Colonic mucosa (tissue), 4 donors: ENCODE data around the gene PSG11. TPM values are rescaled to one million over a fixed set of nuclear protein-coding genes. Genes with fewer than 3 reads are reported as not detected.
"Not testable (repeated sequence)": the region's sequence is repeated elsewhere in the genome, so short reads cannot be mapped to it uniquely, and the experiment has no call there.

ENCODE experiments used
- DNase-seq: peaks from one replicate; pipeline ENCODE4 v3.0.0-alpha.2; 2020
- H3K27ac ChIP-seq: fragments of 200-600 bp; one replicate; pipeline ENCODE4 v1.8.0; 2021
- H3K27me3 ChIP-seq: fragments of 200-600 bp; one replicate; pipeline ENCODE4 v1.8.0; 2021
- H3K36me3 ChIP-seq: fragments of 200-600 bp; one replicate; pipeline ENCODE4 v1.8.0; 2021
- H3K4me1 ChIP-seq: fragments of 200-600 bp; one replicate; pipeline ENCODE4 v1.8.0; 2021; ENCODE audit warnings: mild to moderate bottlenecking
- H3K4me3 ChIP-seq: fragments of 200-600 bp; one replicate; pipeline ENCODE4 v1.8.0; 2021
- H3K9ac ChIP-seq, 2 donors: one replicate each; pipeline ENCODE4 v1.7.0; 2013; ENCODE audit warnings: control low read depth in 2 of 2, low read depth in 2 of 2, low read length in 2 of 2
- H3K9me3 ChIP-seq: fragments of 200-600 bp; one replicate; pipeline ENCODE4 v1.8.0; 2021
- intact Hi-C: fragments of 100-400 bp; cut with DNase I; formaldehyde crosslinking; loops from one replicate; pipeline ENCODE4 v1.14.1; 2022
- total RNA-seq, 2 donors: library from RNA; stranded (reverse); fragmentation: NEBNext Ultra II Directional in 1 of 2; extraction: Animal tissue kit (Norgen Biotek cat#: 25700) in 1 of 2; gene quantifications; one replicate each; pipeline ENCODE4 v1.2.1, GENCODE V29; 2021
- TF ChIP-seq, protein P1 (sequence below): fragments of 200-600 bp; IDR thresholded peaks from one replicate; pipeline ENCODE4 v1.8.0; 2022; ENCODE audit warnings: antibody characterized with exemption, mild to moderate bottlenecking
- donor health status: healthy.
- donor health status: DM: no; HTN: no; CAD: no.
- donor health status: DM: no; HTN: no; CAD: no.

Gene PSG11
- total RNA-seq, 2 donors from 2014 or later = not detected

DNA sequence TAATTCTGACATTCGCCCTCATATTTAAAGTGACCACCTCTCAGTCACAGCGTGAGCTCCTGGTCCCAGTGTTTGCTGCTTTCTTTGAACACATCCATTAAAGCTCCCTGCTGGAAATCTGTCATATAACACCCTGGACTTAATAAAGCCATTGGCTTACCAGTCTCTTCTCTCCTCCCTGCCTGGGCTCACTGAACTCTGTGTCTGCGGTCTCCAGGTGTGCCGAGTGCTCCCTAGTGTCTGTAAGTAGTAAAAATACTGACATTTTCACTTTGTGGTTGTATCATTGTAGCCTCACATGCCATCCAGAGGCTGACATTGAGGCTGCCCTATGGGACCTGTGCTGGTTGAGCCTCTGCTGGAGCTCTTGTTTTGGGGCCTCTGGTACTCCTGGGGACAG, 2.6 kb upstream of the PSG11 start:
- Histone ChIP-seq H3K36me3 (no peaks in the 10 kb centered on the region), H3K27ac (no peak overlapping the region), H3K9ac (no peak overlapping the region), H3K4me3 (no peak overlapping the region), H3K9me3 (no peaks in the 10 kb centered on the region), H3K4me1 (no peaks in the 10 kb centered on the region), H3K27me3 (no peaks in the 10 kb centered on the region)
- DNase-seq = no peak
- intact Hi-C loops = no loop called here
- TF ChIP-seq, protein P1, sequence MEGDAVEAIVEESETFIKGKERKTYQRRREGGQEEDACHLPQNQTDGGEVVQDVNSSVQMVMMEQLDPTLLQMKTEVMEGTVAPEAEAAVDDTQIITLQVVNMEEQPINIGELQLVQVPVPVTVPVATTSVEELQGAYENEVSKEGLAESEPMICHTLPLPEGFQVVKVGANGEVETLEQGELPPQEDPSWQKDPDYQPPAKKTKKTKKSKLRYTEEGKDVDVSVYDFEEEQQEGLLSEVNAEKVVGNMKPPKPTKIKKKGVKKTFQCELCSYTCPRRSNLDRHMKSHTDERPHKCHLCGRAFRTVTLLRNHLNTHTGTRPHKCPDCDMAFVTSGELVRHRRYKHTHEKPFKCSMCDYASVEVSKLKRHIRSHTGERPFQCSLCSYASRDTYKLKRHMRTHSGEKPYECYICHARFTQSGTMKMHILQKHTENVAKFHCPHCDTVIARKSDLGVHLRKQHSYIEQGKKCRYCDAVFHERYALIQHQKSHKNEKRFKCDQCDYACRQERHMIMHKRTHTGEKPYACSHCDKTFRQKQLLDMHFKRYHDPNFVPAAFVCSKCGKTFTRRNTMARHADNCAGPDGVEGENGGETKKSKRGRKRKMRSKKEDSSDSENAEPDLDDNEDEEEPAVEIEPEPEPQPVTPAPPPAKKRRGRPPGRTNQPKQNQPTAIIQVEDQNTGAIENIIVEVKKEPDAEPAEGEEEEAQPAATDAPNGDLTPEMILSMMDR = no peak

DNA sequence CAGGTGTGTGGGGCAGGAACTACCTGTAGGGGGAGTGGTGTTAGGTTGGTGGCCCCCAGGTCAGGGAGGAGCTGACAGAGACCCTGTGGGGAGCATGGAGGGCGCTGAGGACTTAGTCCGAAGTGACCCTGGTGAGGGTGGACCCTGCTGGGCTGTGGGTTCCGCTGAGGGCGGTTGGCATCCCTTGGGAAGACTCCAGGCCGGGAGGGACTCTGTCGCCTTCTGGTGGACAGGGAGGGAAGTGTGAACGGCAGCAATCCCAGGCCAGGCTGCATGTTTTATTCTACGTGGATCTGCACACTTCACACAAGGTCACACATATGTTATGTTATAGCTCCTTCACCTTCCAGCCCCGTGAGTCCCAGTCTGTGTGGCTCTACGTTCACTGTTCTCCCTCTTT, 1.7 kb upstream of the PSG11 start:
- H3K9me3 ChIP-seq, H3K36me3 ChIP-seq, intact Hi-C loops, H3K27ac ChIP-seq, DNase-seq, H3K9ac ChIP-seq, H3K4me1 ChIP-seq, H3K27me3 ChIP-seq, H3K4me3 ChIP-seq: not testable (repeated sequence)

- H3K9me3 ChIP-seq, H3K27me3 ChIP-seq, DNase-seq, H3K4me1 ChIP-seq, H3K9ac ChIP-seq, H3K4me3 ChIP-seq, H3K27ac ChIP-seq, intact Hi-C loops, H3K36me3 ChIP-seq: not testable (repeated sequence)
Measured at GRCh38 chr19:43027061-43027460, 792 bp upstream of the PSG11 start.

GRCh38 chr19:43022098-43022497, 4.2 kb downstream of the PSG11 start:
- not testable (repeated sequence) for H3K27ac ChIP-seq

DNA sequence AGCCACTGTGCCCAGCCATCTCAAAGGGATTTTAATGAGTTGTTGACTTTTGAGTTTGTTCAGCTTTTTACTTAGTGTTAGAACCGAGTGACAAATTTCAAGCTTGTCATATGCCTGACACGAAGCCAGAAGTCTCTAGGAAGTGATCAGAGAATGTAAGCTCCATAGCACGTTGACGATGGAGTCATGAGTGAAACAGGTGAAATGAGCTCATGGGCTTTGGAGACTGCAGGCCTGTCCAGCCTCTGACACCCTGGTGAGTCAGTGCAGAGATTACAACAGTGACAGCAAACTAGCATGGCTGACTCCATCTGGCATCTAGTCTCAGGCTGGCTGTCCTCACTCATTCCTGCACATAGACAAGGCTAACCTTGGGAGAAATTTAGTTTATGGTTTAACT, 4.6 kb downstream of the PSG11 start:
- H3K27ac ChIP-seq, H3K36me3 ChIP-seq, H3K4me3 ChIP-seq, H3K27me3 ChIP-seq, H3K9me3 ChIP-seq, H3K4me1 ChIP-seq, H3K9ac ChIP-seq, intact Hi-C loops, DNase-seq: not testable (repeated sequence)

More at GRCh38 chr19:43022098-43022497, 4.2 kb downstream of the PSG11 start:
- H3K36me3 ChIP-seq, H3K4me1 ChIP-seq, H3K27me3 ChIP-seq, intact Hi-C loops, H3K9me3 ChIP-seq, H3K4me3 ChIP-seq, H3K9ac ChIP-seq, DNase-seq: not testable (repeated sequence)

- H3K27me3 ChIP-seq, H3K9me3 ChIP-seq, H3K36me3 ChIP-seq, H3K4me1 ChIP-seq, H3K27ac ChIP-seq, DNase-seq, intact Hi-C loops, H3K9ac ChIP-seq, H3K4me3 ChIP-seq: not testable (repeated sequence)
Measured at GRCh38 chr19:43019588-43019987, 6.7 kb downstream of the PSG11 start.

DNA sequence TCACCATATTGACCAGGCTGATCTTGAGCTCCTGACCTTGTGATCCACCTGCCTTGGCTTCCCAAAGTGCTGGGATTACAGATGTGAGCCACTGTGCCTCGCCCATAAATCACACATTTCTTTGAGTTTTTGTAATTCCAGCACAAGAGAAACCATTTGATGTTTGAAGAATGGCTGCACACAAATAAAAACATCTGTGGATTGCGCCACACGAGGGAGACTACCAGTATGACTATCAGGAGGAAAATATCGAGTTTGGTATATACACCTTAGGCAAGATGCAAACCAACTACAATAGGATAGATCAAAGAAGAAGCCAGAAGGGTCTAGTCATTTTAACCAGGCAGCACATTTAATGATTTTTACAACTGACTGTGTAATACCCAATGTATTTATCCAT, 20.4 kb downstream of the PSG11 start:
- H3K27me3 ChIP-seq, H3K4me3 ChIP-seq, intact Hi-C loops, H3K36me3 ChIP-seq, DNase-seq, H3K9me3 ChIP-seq, H3K4me1 ChIP-seq, H3K27ac ChIP-seq, H3K9ac ChIP-seq: not testable (repeated sequence)

DNA sequence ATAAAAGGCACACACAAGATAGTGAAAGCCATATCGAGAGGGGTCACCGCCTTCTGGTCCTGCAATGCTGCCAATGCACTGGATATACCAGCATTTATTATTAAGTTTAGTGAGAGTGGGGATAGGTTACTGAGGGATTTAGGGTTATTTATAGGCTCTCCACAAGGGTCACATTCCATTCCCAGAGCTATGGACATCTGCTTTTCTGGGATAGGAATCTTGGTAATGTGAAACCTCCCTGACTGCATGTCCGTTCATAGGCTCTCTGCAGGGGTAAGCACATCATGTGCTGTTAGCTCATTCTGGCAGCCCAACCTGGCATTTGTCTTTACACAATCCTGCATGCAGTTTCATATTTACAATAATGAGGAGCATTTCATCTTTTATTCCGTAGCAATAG, 21.4 kb downstream of the PSG11 start:
- H3K9ac ChIP-seq, intact Hi-C loops, H3K27ac ChIP-seq, H3K4me3 ChIP-seq, DNase-seq, H3K4me1 ChIP-seq, H3K9me3 ChIP-seq, H3K27me3 ChIP-seq, H3K36me3 ChIP-seq: not testable (repeated sequence)

GRCh38 chr19:43003634-43004033, 22.6 kb downstream of the PSG11 start:
- intact Hi-C loops = not testable (repeated sequence)

DNA sequence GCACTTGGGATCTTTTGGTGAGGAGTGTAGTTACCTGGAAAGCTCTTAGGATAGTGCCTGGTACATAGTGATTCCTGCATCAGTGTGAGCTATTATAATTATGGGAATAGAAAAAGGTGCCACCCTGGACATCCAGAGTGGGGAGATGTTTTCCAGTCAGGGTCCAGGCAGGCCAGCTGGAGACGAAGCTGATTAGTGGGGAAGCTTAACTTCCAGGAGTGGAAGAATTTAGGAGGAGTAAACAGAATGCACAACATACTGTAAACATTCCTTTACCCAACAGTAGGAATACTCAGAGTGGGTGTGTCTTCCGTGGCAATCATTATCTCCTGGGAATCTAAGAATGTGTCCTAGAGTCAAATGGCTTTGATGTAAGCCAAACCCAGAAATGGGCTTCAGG, 23.3 kb downstream of the PSG11 start:
- H3K36me3 ChIP-seq, intact Hi-C loops, H3K4me1 ChIP-seq, DNase-seq, H3K9ac ChIP-seq, H3K4me3 ChIP-seq, H3K27me3 ChIP-seq, H3K9me3 ChIP-seq, H3K27ac ChIP-seq: not testable (repeated sequence)

More at GRCh38 chr19:43003634-43004033, 22.6 kb downstream of the PSG11 start:
- H3K9me3 ChIP-seq, H3K27me3 ChIP-seq, DNase-seq, H3K9ac ChIP-seq, H3K36me3 ChIP-seq, H3K27ac ChIP-seq, H3K4me3 ChIP-seq, H3K4me1 ChIP-seq: not testable (repeated sequence)

DNA sequence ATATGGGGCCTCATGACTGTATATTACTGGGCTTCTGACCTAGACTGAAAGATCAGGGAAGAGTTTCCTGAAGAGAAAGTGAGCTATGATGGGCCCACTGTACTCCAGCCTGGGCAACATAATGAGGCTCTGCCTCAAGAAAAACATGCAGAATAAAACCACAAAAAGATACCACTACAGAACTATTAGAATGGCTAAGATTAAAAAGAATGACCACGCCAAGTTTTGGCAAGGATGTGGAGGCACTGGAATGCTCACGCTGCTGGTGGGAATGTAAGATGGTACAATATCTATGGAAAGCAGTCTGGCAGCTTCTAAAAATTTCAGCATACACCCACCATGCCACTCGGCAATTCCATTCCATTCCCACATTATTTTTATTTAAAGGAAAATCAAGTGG, 30.1 kb downstream of the PSG11 start:
- DNase-seq, H3K36me3 ChIP-seq, H3K4me1 ChIP-seq, intact Hi-C loops, H3K9ac ChIP-seq, H3K4me3 ChIP-seq, H3K9me3 ChIP-seq, H3K27ac ChIP-seq, H3K27me3 ChIP-seq: not testable (repeated sequence)

DNA sequence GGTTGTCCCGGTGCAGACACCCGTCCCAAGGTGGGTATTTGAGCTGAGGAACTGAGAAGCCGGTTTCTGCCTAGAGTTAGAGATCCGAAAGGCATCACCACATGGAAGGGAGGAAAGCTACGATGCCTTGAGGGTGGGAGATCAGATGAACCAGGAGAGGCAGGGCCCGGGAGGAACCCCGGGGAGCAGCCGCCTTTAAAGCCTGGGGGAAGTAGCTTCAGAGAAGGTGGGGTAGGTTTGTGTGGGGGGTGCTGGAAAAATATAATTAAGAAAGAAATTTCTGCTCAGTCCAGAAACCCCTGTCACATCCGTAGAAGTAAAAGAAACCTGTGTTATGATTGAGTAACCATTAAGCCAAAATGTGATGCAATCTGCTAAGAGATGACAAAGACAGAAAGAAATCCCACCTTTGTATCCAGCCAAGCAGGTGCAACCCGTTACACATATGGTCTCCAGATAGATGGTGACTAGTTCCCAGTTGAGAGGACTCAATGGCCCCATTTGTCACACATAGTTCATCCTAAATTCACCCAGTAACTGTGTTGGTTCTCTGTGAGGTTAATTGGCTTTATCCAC, 34.2 kb downstream of the PSG11 start:
- H3K36me3 ChIP-seq, H3K9me3 ChIP-seq, intact Hi-C loops, H3K9ac ChIP-seq, H3K4me3 ChIP-seq, H3K27me3 ChIP-seq, H3K4me1 ChIP-seq, DNase-seq, H3K27ac ChIP-seq: not testable (repeated sequence)
